Body of pancreas (tissue), 4 donors: Measurements from ENCODE around the gene SCN4A. TPM values are rescaled to one million over a fixed set of nuclear protein-coding genes. Genes with fewer than 3 reads are reported as not detected.

Source experiments
- ATAC-seq: fragments of 150-250 bp; one replicate; pipeline ENCODE4 v1.9.1; 2016
- DNase-seq, 4 donors: peaks; one replicate each; pipeline ENCODE4 v3.0.0-alpha.2; 2019
- H3K27ac ChIP-seq, 4 donors: fragments of 200-600 bp; sonication (generic); 1 replicate in 3 of 4; 2 replicates in 1 of 4; pipeline versions ENCODE4 v1.5.1 to v1.6.1; 2016 to 2019; ENCODE audit warnings: mild to moderate bottlenecking in 1 of 4, mixed read lengths in 1 of 4, moderate library complexity in 1 of 4
- H3K27me3 ChIP-seq, 2 donors: fragments of 200-600 bp; sonication (generic); one replicate each; pipeline ENCODE4 v1.6.0; 2016; ENCODE audit warnings: mild to moderate bottlenecking in 1 of 2
- H3K36me3 ChIP-seq, 2 donors: fragments of 200-600 bp; sonication (generic); replicated peaks in 1 of 2; 2 replicates each; pipeline ENCODE4 v1.5.1; 2016; ENCODE audit warnings: low read depth in 2 of 2; ENCODE audit not compliant: insufficient read depth in 1 of 2
- H3K4me1 ChIP-seq: fragments of 200-600 bp; sonication (generic); one replicate; pipeline ENCODE4 v1.6.0; 2016
- H3K4me3 ChIP-seq, 2 donors: fragments of 200-600 bp; sonication (generic); 1 replicate in 1 of 2; 2 replicates in 1 of 2; pipeline ENCODE4 v1.5.1; 2016 to 2019
- H3K9me3 ChIP-seq, 3 donors: fragments of 200-600 bp; sonication (generic); 1 replicate in 2 of 3; 2 replicates in 1 of 3; pipeline ENCODE4 v1.5.1; 2016
- POLR2A ChIP-seq, 3 donors: fragments of 450-650 bp; IDR thresholded peaks; one replicate each; pipeline ENCODE4 v1.6.1; 2016; ENCODE audit warnings: antibody characterized with exemption in 3 of 3, mild to moderate bottlenecking in 2 of 3
- whole genome bisulfite sequencing, 2 donors: methylation state at CpG; one replicate each; pipeline ENCODE4 v1.1.5; 2017; 5-methylcytosine and 5-hydroxymethylcytosine counted together
- intact Hi-C: fragments of 100-400 bp; cut with DNase I; formaldehyde crosslinking; loops from one replicate; pipeline ENCODE4 v1.15.1; 2023
- total RNA-seq, 2 donors: library from RNA; depleted of rRNA; stranded (reverse); fragments of >200 nt; gene quantifications; one replicate each; pipeline ENCODE4 v1.1.0, GENCODE V29; 2016
- TF ChIP-seq, protein P1 (sequence below), 7 experiments: fragments of 450-650 bp in 4 of 7; fragments of 200-600 bp in 3 of 7; sonication (generic) in 3 of 7; IDR thresholded peaks; one replicate each; pipeline ENCODE4 v1.5.1; 2016 to 2019; ENCODE audit warnings: antibody characterized with exemption in 7 of 7

SCN4A gene
- total RNA-seq, 2 donors from 2014 or later = 0.26 to 1.3 TPM

DNA sequence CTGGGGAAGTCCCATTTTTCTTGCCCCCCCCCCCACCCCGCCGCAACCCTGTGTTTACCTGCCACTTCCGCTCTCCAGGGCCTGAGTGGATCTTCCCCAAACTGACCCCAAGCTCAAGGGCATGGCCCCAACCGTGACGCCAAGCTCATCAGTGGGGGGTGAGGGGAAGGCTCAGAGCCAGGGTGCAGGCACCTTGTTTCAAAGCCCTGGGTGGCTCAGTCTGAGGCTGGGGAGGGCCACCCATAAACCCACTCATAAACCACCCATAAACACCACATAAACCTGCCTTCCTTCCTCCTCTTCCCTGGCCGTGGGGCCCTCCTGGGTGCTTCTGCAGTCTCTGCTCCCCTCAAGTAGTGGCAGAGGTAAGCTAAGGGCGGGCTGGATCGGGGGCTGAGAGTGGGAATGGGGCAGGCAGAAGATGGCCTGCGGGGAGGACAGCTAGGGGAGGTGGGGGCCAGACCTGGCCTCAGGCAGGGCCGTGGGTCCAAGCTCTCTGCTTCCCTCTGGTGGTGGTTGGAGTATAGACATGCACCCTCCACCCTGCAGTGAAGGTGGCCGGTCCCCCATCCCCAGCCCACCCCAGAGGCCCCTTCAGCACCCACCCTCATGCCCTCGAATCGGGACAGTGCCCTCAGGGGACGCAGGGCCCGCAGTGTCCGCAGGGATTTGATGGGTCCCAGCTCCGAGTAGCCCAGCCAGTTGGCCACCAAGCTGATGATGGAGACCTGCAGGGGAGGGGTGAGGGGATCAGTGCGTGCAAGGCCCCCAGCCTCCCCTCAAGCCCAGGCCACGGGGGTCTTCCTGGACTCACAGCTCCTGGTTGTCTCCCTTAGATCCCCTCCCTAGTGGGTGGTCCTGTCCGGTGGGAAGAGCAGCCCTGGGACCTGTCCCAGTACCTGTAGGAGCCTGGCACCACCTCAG lies 26.0 kb downstream of the SCN4A start:
- no peaks in the 10 kb centered on the region for H3K9me3 ChIP-seq
- peak; percentile 39 to 55 (median 44) for DNase-seq
- 24 to 25% methylated on average over 14 to 20 of the region's 20 CpGs for WGBS, 2 donors
- TF ChIP-seq, protein P1, sequence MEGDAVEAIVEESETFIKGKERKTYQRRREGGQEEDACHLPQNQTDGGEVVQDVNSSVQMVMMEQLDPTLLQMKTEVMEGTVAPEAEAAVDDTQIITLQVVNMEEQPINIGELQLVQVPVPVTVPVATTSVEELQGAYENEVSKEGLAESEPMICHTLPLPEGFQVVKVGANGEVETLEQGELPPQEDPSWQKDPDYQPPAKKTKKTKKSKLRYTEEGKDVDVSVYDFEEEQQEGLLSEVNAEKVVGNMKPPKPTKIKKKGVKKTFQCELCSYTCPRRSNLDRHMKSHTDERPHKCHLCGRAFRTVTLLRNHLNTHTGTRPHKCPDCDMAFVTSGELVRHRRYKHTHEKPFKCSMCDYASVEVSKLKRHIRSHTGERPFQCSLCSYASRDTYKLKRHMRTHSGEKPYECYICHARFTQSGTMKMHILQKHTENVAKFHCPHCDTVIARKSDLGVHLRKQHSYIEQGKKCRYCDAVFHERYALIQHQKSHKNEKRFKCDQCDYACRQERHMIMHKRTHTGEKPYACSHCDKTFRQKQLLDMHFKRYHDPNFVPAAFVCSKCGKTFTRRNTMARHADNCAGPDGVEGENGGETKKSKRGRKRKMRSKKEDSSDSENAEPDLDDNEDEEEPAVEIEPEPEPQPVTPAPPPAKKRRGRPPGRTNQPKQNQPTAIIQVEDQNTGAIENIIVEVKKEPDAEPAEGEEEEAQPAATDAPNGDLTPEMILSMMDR (IDR thresholded peaks at IDR 0.05) = peak; percentile 46 to 79 (median 51)
- no peak for TF ChIP-seq POLR2A (IDR thresholded peaks at IDR 0.05)
- no peaks in the 10 kb centered on the region for H3K27me3 ChIP-seq
- no peaks in the 10 kb centered on the region for H3K4me1 ChIP-seq
- intact Hi-C loops = no loop called here
- no peaks in the 10 kb centered on the region for H3K36me3 ChIP-seq
- H3K4me3 ChIP-seq = no peak overlapping the region
- peak; percentile 68 for ATAC-seq
- no peak overlapping the region for H3K27ac ChIP-seq

DNA sequence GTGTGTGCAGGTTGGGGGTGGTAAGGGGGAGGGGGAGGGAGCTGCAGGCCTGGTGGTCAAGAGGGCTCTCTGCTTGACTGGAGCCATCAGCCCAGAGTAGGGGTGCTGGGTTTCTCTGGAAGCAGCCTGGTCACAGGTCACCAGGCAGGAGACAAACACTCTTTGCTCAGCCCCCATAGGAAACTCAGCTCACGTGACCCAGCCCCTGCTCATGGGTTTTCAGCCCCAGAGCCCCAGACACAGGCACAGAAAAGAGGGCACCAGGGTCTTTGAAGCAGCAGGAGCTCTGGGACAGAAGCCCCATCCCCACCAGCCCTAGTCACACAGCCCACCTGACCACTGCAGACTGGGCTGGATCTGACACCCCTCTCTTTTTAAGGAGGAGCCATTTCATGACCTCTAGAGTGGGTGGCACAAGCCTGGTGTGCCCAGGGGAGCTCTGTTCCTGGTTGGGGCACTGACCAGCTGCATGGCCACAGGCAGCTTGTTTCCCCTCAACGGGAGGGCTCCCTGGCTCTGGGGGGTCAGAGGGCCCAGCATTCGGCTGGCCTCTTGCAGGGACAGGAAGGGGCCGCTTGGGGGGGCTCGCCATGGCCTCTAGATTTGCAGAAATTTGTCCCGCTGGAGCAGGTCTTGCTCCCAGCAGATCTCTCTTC lies 26.8 kb downstream of the SCN4A start:
- intact Hi-C loops = no loop called here
- H3K4me3 ChIP-seq = no peak overlapping the region
- 40 to 49% methylated on average over 1 to 6 of the region's 6 CpGs for WGBS, 2 donors
- TF ChIP-seq, protein P1 (IDR thresholded peaks at IDR 0.05) = no peak
- TF ChIP-seq POLR2A (IDR thresholded peaks at IDR 0.05) = no peak
- H3K36me3 ChIP-seq = no peaks in the 10 kb centered on the region
- ATAC-seq = no peak
- DNase-seq = no peak
- H3K9me3 ChIP-seq = no peaks in the 10 kb centered on the region
- H3K27me3 ChIP-seq = no peaks in the 10 kb centered on the region
- no peak overlapping the region for H3K27ac ChIP-seq
- H3K4me1 ChIP-seq = no peaks in the 10 kb centered on the region

GRCh38 chr17:63944736-63945499 lies 27.8 kb downstream of the SCN4A start:
- DNase-seq (no peak), ATAC-seq (no peak)
- TF ChIP-seq, protein P1 (IDR thresholded peaks at IDR 0.05) = no peak
- no peak for TF ChIP-seq POLR2A (IDR thresholded peaks at IDR 0.05)
- no peaks in the 10 kb centered on the region for H3K4me1 ChIP-seq
- H3K27me3 ChIP-seq = no peaks in the 10 kb centered on the region
- H3K36me3 ChIP-seq = no peaks in the 10 kb centered on the region
- no peaks in the 10 kb centered on the region for H3K9me3 ChIP-seq
- no peak overlapping the region for H3K4me3 ChIP-seq
- intact Hi-C loops = no loop called here
- 74 to 79% methylated on average over 12 to 24 of the region's 24 CpGs for WGBS, 2 donors
- no peak overlapping the region for H3K27ac ChIP-seq

DNA sequence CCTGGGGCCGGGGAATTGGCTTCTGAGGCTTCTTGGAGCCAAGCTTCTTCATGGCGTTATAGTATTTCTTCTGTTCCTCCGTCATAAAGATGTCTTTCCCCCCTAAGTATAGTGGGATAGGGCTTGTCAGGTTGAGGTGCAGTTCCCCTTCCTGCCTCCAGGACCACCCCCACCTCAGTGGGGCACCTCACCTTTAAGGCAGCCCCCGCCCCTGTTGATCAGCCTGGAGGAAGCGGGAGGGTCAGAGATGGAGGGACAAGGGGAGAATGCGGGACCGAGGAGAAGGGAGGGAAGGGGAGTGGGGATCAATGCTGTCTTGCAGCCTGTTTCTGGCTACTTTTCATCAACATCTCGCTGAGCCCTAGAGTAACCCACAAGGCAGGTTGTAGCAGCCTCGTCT lies 29.0 kb downstream of the SCN4A start:
- Histone ChIP-seq H3K9me3 (no peaks in the 10 kb centered on the region), H3K27me3 (no peaks in the 10 kb centered on the region), H3K4me3 (no peak overlapping the region), H3K36me3 (no peaks in the 10 kb centered on the region), H3K4me1 (no peaks in the 10 kb centered on the region), H3K27ac (no peak overlapping the region)
- TF ChIP-seq, protein P1 (IDR thresholded peaks at IDR 0.05) = no peak
- no peak for TF ChIP-seq POLR2A (IDR thresholded peaks at IDR 0.05)
- intact Hi-C loops = no loop called here
- DNase-seq (no peak), ATAC-seq (no peak)
- 78 to 79% methylated on average over 9 of the region's 9 CpGs for WGBS, 2 donors
